NCI-H1105 treated with DMSO at 0.1 percent for 48 hours (cell line): ENCODE measurements around the gene PRICKLE3.

Experiments used
- DNase-seq: peaks from one replicate; lab custom pipeline; 2025; lab: John Stamatoyannopoulos, UW

The PRICKLE3 gene, protein sequence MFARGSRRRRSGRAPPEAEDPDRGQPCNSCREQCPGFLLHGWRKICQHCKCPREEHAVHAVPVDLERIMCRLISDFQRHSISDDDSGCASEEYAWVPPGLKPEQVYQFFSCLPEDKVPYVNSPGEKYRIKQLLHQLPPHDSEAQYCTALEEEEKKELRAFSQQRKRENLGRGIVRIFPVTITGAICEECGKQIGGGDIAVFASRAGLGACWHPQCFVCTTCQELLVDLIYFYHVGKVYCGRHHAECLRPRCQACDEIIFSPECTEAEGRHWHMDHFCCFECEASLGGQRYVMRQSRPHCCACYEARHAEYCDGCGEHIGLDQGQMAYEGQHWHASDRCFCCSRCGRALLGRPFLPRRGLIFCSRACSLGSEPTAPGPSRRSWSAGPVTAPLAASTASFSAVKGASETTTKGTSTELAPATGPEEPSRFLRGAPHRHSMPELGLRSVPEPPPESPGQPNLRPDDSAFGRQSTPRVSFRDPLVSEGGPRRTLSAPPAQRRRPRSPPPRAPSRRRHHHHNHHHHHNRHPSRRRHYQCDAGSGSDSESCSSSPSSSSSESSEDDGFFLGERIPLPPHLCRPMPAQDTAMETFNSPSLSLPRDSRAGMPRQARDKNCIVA

GRCh38 chrX:49186125-49187027, at the start of gene PRICKLE3:
TSS of gene PRICKLE3 (minus strand) at chrX:49186373. CDS start at chrX:49186297, 76 bp downstream.
- peak; percentile 44 for DNase-seq

GRCh38 chrX:49233887-49234555, 47.8 kb upstream of the PRICKLE3 start:
- DNase-seq: no peak

DNA sequence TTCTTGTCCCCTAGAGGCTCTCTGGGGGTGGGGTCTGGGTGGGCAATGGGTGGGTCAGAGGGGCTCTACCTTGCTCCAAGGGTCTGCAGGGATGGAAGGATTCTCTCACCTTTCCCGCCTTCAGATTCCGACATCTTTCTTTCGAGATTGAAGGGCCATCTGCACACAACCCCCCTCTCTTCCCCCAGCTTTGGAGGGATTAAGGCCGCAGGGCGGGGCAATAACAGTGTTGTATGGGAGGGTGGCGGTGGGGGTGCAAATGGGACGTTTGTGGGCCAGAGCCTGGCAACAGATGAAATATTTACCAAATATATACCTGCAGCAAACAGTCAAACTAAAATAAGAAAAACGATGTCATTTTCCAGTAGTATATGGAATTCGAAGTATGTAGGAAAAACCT, 47.0 kb upstream of the PRICKLE3 start, which contains the start of gene CACNA1F:
TSS of gene CACNA1F (minus strand) at position 165 of the 400 bp plus-strand sequence. CDS start at position 134, 31 bp downstream.
- DNase-seq: no peak

- no peak for DNase-seq
These were observed 46.4 kb upstream of the PRICKLE3 start for GRCh38 chrX:49232525-49232924.

DNA sequence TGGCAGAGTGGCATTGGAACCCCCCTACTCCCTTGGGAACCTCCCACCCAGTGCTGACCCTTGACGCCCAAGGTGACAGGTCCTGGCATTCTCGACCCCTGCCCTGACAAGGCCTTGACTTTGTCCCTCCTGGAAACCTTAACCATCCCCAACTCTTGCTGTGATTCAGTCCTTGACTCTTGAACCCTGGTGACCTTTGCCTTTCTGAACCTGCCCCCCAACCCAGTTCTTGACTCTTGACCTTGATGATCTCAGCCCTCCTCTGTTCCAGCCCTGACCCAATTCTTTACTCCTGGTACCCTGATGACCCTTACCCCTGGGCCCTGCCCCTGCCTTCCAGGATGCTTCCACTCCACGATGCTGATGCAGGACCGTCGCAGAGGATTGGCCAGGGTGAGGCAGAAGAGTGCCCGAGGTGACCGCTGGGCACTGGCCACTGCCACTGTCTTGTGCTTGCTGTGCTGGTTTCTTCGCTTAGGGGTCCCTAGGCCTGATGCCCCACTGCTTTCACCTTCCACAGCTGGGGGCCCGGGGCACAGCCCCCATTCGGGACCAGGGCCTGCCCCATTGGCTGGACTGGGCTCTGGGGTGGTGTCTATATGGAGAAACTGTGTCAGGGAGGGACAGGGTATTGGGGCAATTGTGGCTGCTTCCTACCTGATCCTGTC, 45.3 kb upstream of the PRICKLE3 start:
- DNase-seq: no peak

DNA sequence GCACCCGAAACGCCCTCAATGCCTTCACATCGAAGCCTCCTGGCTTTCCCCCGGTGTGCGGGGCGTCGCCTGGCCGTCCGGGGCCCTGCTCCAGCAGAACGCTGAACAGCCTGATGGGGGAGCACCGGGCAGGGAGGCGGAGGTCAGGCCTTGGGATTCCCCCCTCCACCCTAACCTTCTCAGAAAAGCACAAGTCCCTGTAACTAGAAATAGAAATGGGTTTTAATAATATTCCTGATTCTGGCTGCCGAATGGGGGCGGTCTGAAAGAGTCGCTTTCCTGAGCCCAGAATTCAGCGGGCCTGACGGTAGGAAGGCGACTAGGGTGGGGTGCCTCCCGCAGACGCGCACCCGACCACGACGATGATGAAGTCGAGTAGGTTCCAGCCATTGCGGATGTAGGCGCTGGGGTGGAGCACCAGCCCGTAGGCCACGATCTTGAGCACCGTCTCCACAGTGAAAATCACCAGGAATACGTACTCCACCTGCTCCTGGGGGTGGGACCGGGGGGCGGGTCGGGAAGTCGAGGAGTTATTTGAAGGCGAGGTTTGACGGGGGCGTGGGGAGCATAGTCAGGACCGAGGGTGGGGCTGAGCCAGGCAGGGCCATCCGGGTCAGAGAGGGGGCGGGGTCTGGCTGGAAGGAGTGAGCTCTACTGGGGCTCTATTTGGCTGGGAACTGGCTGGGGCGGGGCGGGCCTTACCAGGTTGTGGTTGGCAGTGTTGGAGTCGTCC, 44.5 kb upstream of the PRICKLE3 start:
- DNase-seq: no peak

DNA sequence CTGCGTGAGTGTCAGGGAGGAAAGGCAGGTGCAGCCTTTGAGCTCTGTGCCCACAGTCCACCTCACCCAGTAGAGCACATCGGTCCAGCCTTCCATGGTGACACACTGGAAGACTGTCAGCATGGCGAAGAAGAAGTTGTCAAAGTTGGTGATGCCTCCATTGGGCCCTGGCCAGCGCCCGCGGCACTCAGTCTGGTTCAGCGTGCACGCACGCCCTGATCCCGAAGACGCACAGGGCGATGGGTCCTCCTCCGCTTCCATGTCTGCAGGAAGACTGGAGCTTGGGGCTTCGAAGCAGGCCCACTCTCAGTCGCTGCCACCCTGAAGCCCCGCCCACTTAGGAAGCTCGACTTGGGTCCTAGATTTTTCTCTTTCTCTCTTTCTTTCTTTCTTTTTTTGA, 42.0 kb upstream of the PRICKLE3 start:
- DNase-seq: no peak

DNA sequence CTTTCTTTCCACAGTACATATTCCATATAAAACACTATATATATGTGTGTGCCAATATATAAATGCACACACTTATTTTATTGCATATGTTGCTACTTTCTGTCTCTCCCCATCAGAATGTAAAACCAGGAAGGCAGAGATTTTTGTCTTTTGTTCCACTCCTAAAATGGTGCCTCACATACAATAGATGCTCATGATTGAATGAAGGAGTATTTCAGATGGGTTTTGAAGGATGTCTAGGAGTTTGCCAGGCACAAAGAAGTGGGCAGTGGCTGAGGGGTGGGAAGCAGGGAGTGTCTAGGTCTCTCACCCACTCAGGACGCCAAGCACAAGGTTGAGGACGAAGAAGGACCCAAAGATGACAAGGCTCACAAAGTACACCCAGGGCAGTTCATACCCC, 41.6 kb upstream of the PRICKLE3 start:
- DNase-seq: no peak

DNA sequence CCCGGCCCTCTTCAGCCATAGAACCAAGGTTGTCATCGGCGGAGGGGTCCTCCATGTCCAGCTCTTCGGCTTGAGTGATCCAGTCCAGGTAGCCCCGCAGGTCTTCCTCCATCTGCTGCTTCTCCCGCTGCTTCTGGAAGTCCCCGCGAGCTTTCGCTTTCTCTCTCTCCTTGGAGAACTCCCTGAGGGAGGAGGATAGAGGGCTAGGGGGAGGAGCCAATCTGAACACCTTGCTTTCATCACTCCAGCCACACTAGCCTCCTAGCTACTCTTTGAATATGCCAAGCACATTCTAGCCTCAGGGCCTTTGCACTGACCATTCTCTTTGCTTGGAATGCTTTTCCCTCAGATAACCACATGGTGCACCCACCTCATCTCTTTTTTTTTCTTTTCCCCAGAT, 40.8 kb upstream of the PRICKLE3 start:
- no peak for DNase-seq

DNA sequence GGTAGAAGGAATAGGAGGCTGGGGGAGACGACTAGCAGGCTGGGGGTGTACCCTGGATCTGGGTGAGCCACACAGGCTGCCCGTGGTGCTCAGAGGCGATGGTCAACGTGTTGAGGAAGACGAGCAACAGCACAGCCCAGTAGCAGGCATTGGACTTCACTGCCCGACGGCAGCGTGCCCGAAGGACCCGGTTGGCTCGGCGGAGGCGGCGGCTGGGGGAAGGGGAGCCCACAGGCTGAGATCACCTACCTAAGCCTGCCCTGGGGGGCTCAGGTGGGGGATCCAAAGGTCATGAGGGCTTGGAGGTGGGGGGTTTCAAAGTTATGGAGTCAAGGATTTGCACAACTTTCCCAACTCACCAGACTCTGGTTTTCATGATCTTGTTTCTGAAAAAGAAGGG, 39.7 kb upstream of the PRICKLE3 start:
- no peak for DNase-seq

DNA sequence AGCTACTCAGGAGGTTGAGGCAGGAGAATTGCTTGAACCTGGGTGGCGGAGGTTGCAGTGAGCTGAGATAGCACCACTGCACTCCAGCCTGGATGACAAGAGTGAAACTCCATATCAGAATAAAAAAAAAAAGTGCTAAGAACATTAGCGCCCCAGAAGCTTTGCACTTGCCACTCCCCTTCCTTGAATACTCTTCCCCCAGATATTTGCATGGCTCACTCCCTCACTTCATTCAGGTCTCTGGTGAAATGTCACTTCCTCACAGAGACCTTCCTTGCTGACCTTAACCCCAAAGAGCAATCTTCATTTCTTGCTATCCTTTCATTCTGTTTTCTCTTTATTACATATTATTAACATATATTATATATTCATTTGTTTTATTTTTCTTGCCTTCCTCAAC, 35.7 kb upstream of the PRICKLE3 start:
- DNase-seq: no peak

GRCh38 chrX:49220100-49220499, 33.9 kb upstream of the PRICKLE3 start:
- DNase-seq: no peak

GRCh38 chrX:49214996-49215526, 28.9 kb upstream of the PRICKLE3 start:
- DNase-seq: no peak

- DNase-seq: no peak
These were observed 28.2 kb upstream of the PRICKLE3 start for GRCh38 chrX:49214416-49214815.

DNA sequence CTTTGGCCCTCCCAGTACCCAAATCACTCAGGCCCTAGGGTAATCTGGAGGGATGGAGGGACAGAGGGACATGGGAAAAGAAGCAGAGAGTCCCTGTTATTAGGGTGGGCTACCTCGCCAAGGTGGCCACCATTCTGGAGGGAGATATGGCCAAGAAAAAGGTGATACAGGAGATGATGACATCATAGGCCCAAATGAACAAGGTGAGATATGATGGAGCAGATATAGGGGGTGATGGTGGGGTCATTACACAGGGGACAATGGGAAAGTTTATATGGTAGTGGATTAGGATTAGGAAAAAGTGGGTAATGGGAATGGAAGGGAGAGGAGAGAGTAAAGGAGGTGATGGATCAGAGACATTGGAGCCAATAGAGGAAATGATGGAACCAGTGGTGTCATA, 26.7 kb upstream of the PRICKLE3 start:
- DNase-seq: no peak

GRCh38 chrX:49212209-49212608, 26.0 kb upstream of the PRICKLE3 start:
- DNase-seq: no peak

DNA sequence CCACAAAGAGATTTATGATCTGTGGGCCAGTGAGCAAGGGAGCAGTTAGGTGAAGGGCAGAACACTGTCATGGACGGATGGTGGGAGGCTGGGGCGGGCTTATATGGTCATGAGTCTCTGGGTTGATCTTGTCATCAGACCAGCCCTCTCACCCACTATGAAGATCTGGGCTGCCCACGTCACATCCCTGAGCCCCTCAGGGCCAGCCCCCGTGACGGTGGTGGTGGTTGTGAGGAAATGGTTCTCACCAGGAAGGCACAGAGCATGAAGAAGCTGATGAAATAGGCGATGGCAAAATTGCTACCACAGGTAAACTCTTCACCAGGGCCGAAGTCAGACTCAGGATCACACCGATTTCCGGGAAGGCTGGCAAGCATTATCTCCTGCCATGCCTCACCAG, 24.9 kb upstream of the PRICKLE3 start:
- no peak for DNase-seq

GRCh38 chrX:49210406-49210805, 24.2 kb upstream of the PRICKLE3 start:
- no peak for DNase-seq

DNA sequence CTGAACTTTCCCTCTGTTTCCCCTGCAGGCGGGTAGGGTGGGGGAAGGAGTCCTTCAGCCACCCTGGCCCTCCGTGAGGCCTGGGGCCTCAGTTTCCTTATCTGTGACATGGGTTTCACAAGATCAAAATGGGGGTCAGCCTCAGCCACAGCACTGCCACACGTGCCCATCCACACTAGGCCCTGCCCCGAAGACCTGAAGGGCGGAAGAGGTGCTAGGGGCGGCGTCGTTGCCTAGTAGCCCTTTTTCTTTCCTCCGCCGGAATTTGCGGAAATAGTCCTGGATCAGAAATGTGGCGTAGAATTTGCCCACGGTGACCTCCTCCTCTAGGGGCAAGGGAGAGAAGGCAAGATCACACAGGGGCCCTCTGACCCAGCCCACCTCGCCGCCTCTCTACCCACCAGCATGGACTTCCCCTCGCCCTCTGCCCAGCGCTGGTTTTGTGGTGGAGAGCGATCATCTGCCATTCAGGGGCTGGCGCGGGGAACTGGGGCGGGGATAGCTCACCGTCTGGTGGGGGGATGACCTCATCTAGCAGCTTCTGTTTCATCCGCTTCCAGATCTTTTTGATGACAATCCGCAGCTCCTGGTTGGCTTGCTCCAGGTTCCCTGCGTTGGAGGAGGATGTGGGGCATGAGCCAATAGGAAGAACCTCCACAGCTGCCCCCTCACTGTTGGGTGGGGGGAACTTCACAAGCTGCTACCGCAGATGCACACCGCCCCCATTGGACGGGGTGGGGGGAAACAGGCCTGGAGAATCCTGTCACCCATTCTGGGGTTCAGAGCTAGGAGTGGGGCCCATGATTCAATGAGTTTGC, 23.5 kb upstream of the PRICKLE3 start:
- no peak for DNase-seq

DNA sequence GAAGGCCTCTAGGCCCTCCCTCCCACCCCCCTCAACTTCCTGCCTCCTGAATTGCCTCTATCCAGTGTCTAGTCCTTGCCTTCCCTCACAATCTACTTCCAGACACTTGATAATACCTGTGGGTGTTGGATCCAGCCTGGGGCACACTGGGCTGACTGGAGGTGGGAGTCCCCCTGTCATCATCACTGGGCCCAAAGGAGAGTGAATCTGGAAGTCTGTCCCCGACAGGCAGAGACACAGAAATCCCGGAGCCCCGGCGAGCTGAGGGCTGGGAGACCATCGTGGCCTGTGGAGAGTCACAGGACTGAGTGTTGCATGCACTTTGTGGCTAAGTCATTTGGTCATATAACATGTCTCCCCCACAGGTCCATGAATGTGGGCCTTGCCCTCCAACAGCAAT, 22.2 kb upstream of the PRICKLE3 start:
- DNase-seq: no peak
